ENCODE results near the gene PDE1C.

PDE1C gene

DNA sequence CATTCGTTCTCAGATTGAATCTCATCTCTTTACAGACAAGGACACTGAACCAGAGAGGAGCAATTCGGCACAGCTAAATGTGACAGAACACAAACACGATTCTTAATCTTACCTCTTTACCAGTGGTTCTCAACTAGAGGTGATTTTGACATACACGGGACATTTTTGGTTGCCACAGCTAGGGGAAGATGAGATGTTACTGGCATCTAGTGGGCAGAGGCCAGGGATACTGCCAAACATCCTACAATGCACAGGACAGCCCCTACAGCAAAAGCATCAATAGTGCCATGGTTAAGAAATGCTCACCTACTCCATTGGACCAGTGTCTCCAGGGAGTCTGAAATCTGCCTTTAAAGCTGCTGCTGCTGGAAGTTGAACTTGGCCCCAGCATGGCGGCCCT, 27.3 kb downstream of the PDE1C start:
- no peak overlapping the region for H2AK5ac ChIP-seq (ENCODE audit: low read length)
- no peak overlapping the region for H2BK5ac ChIP-seq (ENCODE audit: low read depth, low read length, poor library complexity)
- no peaks in the 10 kb centered on the region for H3K4me1 ChIP-seq (ENCODE audit: control insufficient read depth in 1 of 2, insufficient read depth in 2 of 2, low read length in 2 of 2)
- H3K27me3 ChIP-seq (ENCODE audit: insufficient read depth, low read length): no peaks in the 10 kb centered on the region
- H4K12ac ChIP-seq (ENCODE audit: low read depth, low read length): no peak overlapping the region
- H3K9me3 ChIP-seq (ENCODE audit: insufficient read depth, low read depth, low read length): no peaks in the 10 kb centered on the region
- no peak overlapping the region for H3K23ac ChIP-seq (ENCODE audit: low read length)
- H3K9ac ChIP-seq (ENCODE audit: low read length): no peak overlapping the region
- H3K4ac ChIP-seq (ENCODE audit: low read depth, low read length): no peak overlapping the region
- no peaks in the 10 kb centered on the region for H3K79me1 ChIP-seq (ENCODE audit: low read length)
- H4K8ac ChIP-seq (ENCODE audit: low read depth, low read length): no peak overlapping the region
- H3K14ac ChIP-seq (ENCODE audit: low read length): no peak overlapping the region
- WGBS (ENCODE audit: extremely low coverage, insufficient coverage, insufficient read length): no CpG with 5 or more reads among the region's 5 CpGs
- no peak overlapping the region for H3K27ac ChIP-seq (ENCODE audit: low read depth, low read length)
- no peak for DNase-seq
- H3K79me2 ChIP-seq (ENCODE audit: control insufficient read depth, insufficient read depth, low read length, poor library complexity): no peaks in the 10 kb centered on the region
- H3K4me2 ChIP-seq (ENCODE audit: low read length): no peak overlapping the region
- no peaks in the 10 kb centered on the region for H3K36me3 ChIP-seq (ENCODE audit: control insufficient read depth in 1 of 2, insufficient read depth in 2 of 2, low read length in 2 of 2)
- H3K18ac ChIP-seq (ENCODE audit: low read length): no peak overlapping the region
- H2BK12ac ChIP-seq (ENCODE audit: low read length): no peak overlapping the region
- H2BK120ac ChIP-seq (ENCODE audit: insufficient read depth, low read length, poor library complexity): no peak overlapping the region
- no peak overlapping the region for H4K91ac ChIP-seq (ENCODE audit: low read depth, low read length)
- H2AFZ ChIP-seq (ENCODE audit: insufficient read depth, low read length, poor library complexity): no peak overlapping the region
- no peak overlapping the region for H3K4me3 ChIP-seq (ENCODE audit: low read depth, low read length)

DNA sequence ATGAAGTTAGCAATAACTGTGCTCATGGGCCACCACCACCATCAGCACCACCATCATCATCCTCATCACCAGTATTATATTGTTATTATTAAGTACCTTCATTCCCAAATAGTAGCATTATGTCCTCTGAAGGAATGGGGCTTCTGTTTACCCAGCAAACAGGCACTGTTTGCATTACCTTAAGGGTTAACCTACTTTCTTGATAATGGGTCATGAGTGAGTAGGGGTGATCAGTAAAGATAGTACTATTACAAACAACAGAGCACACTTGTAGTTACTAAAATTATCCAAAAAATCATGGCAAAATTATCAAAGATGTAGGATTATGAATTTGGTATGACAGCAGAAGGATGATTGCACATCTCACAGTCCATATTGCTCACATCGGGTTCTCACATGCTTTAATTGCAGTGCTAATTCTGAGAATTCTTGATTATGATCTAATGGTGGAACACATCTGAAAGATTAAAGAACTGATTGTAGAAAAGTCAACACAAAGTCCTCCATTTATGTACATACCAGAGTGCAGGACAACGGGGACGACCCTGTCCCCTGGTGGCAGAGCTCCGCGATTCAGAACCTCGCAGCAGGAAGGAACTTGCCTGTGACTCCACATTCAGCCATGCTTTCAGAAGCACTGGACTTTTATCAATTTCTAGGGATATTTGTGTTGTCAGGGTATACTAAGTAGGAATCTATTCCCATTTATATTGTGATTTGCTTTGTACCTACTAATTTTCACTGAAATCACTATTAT, 31.0 kb downstream of the PDE1C start:
- no CpG with 5 or more reads among the region's 6 CpGs for WGBS (ENCODE audit: extremely low coverage, insufficient coverage, insufficient read length)
- no peak overlapping the region for H3K4me2 ChIP-seq (ENCODE audit: low read length)

DNA sequence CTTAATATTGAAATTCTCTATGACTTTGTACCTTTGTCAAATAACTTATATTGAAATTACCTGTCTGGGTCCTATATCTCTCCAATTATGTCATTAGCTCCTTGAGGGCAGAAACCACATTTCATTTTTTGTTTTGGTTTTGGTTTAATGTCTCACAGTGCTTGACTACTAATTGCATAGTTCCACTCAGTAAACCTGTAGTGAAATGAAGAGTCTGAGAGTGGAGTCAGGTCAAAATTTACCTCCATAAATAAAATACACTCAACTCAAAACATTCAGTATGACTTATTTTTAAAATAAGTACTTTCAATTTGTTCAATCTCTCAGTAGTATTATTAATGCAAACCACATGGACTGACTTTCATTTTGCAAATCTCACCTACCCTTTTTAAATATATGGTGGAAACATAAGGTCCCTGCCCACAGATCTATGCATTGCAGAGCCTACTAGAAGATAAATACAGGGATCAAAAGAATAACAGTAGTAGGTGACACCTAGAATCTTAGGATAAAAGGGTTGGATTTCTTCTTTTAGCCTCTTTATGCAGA, 32.5 kb downstream of the PDE1C start:
- Histone ChIP-seq H3K79me2 (ENCODE audit: control insufficient read depth, insufficient read depth, low read length, poor library complexity) (no peaks in the 10 kb centered on the region), H3K4me3 (ENCODE audit: low read depth, low read length) (no peak overlapping the region), H3K9ac (ENCODE audit: low read length) (no peak overlapping the region), H2BK120ac (ENCODE audit: insufficient read depth, low read length, poor library complexity) (no peak overlapping the region), H3K4me1 (ENCODE audit: control insufficient read depth in 1 of 2, insufficient read depth in 2 of 2, low read length in 2 of 2) (peaks cover 3 to 4% of the 10 kb centered on the region in 2 experiments), H3K23ac (ENCODE audit: low read length) (no peak overlapping the region), H3K18ac (ENCODE audit: low read length) (no peak overlapping the region), H2BK5ac (ENCODE audit: low read depth, low read length, poor library complexity) (no peak overlapping the region), H3K27me3 (ENCODE audit: insufficient read depth, low read length) (no peaks in the 10 kb centered on the region), H3K4me2 (ENCODE audit: low read length) (no peak overlapping the region), H3K9me3 (ENCODE audit: insufficient read depth, low read depth, low read length) (no peaks in the 10 kb centered on the region), H3K14ac (ENCODE audit: low read length) (no peak overlapping the region), H3K4ac (ENCODE audit: low read depth, low read length) (no peak overlapping the region), H3K79me1 (ENCODE audit: low read length) (no peaks in the 10 kb centered on the region), H4K12ac (ENCODE audit: low read depth, low read length) (no peak overlapping the region), H3K36me3 (ENCODE audit: control insufficient read depth in 1 of 2, insufficient read depth in 2 of 2, low read length in 2 of 2) (no peaks in the 10 kb centered on the region), H4K91ac (ENCODE audit: low read depth, low read length) (no peak overlapping the region), H2AK5ac (ENCODE audit: low read length) (no peak overlapping the region), H4K8ac (ENCODE audit: low read depth, low read length) (no peak overlapping the region), H2BK12ac (ENCODE audit: low read length) (no peak overlapping the region), H3K27ac (ENCODE audit: low read depth, low read length) (no peak overlapping the region), H2AFZ (ENCODE audit: insufficient read depth, low read length, poor library complexity) (no peak overlapping the region)
- DNase-seq: no peak

More for the DNA sequence above, 31.0 kb downstream of the PDE1C start:
- Histone ChIP-seq H4K12ac (ENCODE audit: low read depth, low read length) (no peak overlapping the region), H3K18ac (ENCODE audit: low read length) (no peak overlapping the region), H3K27me3 (ENCODE audit: insufficient read depth, low read length) (no peaks in the 10 kb centered on the region), H2AFZ (ENCODE audit: insufficient read depth, low read length, poor library complexity) (no peak overlapping the region), H3K9me3 (ENCODE audit: insufficient read depth, low read depth, low read length) (no peaks in the 10 kb centered on the region), H3K9ac (ENCODE audit: low read length) (no peak overlapping the region), H3K23ac (ENCODE audit: low read length) (no peak overlapping the region), H3K14ac (ENCODE audit: low read length) (no peak overlapping the region), H3K4me3 (ENCODE audit: low read depth, low read length) (no peak overlapping the region), H3K4ac (ENCODE audit: low read depth, low read length) (no peak overlapping the region), H3K36me3 (ENCODE audit: control insufficient read depth in 1 of 2, insufficient read depth in 2 of 2, low read length in 2 of 2) (no peaks in the 10 kb centered on the region), H2AK5ac (ENCODE audit: low read length) (no peak overlapping the region), H2BK5ac (ENCODE audit: low read depth, low read length, poor library complexity) (no peak overlapping the region), H4K8ac (ENCODE audit: low read depth, low read length) (no peak overlapping the region), H3K4me1 (ENCODE audit: control insufficient read depth in 1 of 2, insufficient read depth in 2 of 2, low read length in 2 of 2) (peaks cover 2% of the 10 kb centered on the region in 2 experiments), H2BK12ac (ENCODE audit: low read length) (no peak overlapping the region), H2BK120ac (ENCODE audit: insufficient read depth, low read length, poor library complexity) (no peak overlapping the region), H3K79me2 (ENCODE audit: control insufficient read depth, insufficient read depth, low read length, poor library complexity) (no peaks in the 10 kb centered on the region), H3K27ac (ENCODE audit: low read depth, low read length) (no peak overlapping the region), H4K91ac (ENCODE audit: low read depth, low read length) (no peak overlapping the region), H3K79me1 (ENCODE audit: low read length) (no peaks in the 10 kb centered on the region)
- DNase-seq: no peak

DNA sequence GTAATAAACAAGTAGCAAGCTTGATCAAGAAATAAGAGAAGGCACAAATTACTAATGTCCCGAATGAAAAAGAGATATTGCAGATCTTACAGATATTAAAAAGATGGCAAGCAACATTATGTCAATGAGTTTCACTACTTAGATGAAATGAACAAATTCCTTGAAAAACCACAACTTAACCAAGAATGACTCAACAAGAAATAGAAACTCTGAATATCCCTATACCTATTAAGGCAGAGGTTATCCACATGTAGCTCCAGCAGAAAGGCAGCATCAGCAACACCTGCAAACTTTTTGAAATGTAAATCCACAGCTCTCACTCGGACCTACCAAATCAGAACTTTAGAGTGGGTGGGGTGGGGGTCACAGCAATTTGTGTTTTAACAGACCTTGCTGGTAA, 33.6 kb downstream of the PDE1C start:
- no peak overlapping the region for H2BK120ac ChIP-seq (ENCODE audit: insufficient read depth, low read length, poor library complexity)
- H3K79me2 ChIP-seq (ENCODE audit: control insufficient read depth, insufficient read depth, low read length, poor library complexity): no peaks in the 10 kb centered on the region
- H3K9me3 ChIP-seq (ENCODE audit: insufficient read depth, low read depth, low read length): no peaks in the 10 kb centered on the region
- WGBS (ENCODE audit: extremely low coverage, insufficient coverage, insufficient read length): no CpG with 5 or more reads among the region's 2 CpGs
- no peak overlapping the region for H3K18ac ChIP-seq (ENCODE audit: low read length)
- H3K79me1 ChIP-seq (ENCODE audit: low read length): no peaks in the 10 kb centered on the region
- no peak overlapping the region for H3K23ac ChIP-seq (ENCODE audit: low read length)
- peaks cover 3 to 4% of the 10 kb centered on the region in 2 experiments for H3K4me1 ChIP-seq (ENCODE audit: control insufficient read depth in 1 of 2, insufficient read depth in 2 of 2, low read length in 2 of 2)
- no peak overlapping the region for H2BK5ac ChIP-seq (ENCODE audit: low read depth, low read length, poor library complexity)
- H3K14ac ChIP-seq (ENCODE audit: low read length): no peak overlapping the region
- H4K12ac ChIP-seq (ENCODE audit: low read depth, low read length): no peak overlapping the region
- no peak overlapping the region for H2AFZ ChIP-seq (ENCODE audit: insufficient read depth, low read length, poor library complexity)
- no peak overlapping the region for H3K9ac ChIP-seq (ENCODE audit: low read length)
- H4K8ac ChIP-seq (ENCODE audit: low read depth, low read length): no peak overlapping the region
- H4K91ac ChIP-seq (ENCODE audit: low read depth, low read length): no peak overlapping the region
- H3K36me3 ChIP-seq (ENCODE audit: control insufficient read depth in 1 of 2, insufficient read depth in 2 of 2, low read length in 2 of 2): no peaks in the 10 kb centered on the region
- no peak overlapping the region for H3K4me2 ChIP-seq (ENCODE audit: low read length)
- no peak overlapping the region for H3K4ac ChIP-seq (ENCODE audit: low read depth, low read length)
- no peak overlapping the region for H2BK12ac ChIP-seq (ENCODE audit: low read length)
- H3K27me3 ChIP-seq (ENCODE audit: insufficient read depth, low read length): no peaks in the 10 kb centered on the region
- DNase-seq: no peak
- no peak overlapping the region for H3K4me3 ChIP-seq (ENCODE audit: low read depth, low read length)
- no peak overlapping the region for H3K27ac ChIP-seq (ENCODE audit: low read depth, low read length)
- no peak overlapping the region for H2AK5ac ChIP-seq (ENCODE audit: low read length)
